Ovary (tissue), 9 donors: ENCODE data around the gene TPRG1L. TPM values are rescaled to one million over a fixed set of nuclear protein-coding genes. Genes with fewer than 3 reads are reported as not detected.
"Not testable (repeated sequence)": the region's sequence is repeated elsewhere in the genome, so short reads cannot be mapped to it uniquely, and the experiment has no call there.

Experiments used
- DNase-seq, 5 donors: peaks; one replicate each; pipeline ENCODE4 v3.0.0-alpha.2; 2019 to 2020
- H3K27ac ChIP-seq, 2 donors: fragments of 200-600 bp; one replicate each; pipeline versions ENCODE4 v1.5.1 to v1.8.0; 2019 to 2022
- H3K27me3 ChIP-seq: fragments of 200-600 bp; one replicate; pipeline ENCODE4 v1.8.0; 2022
- H3K36me3 ChIP-seq: fragments of 200-600 bp; sonication (generic); one replicate; pipeline ENCODE4 v1.5.1; 2019
- H3K4me1 ChIP-seq: one replicate; pipeline ENCODE4 v1.8.1; 2013; ENCODE audit warnings: mild to moderate bottlenecking, moderate library complexity; ENCODE audit not compliant: insufficient read depth
- H3K4me3 ChIP-seq: fragments of 200-600 bp; sonication (generic); one replicate; pipeline ENCODE4 v1.5.1; 2017
- H3K9me3 ChIP-seq, 2 donors: fragments of 200-600 bp in 1 of 2; sonication (generic) in 1 of 2; one replicate each; pipeline versions ENCODE4 v1.5.1 to v1.8.1; 2013 to 2019; ENCODE audit warnings: mild to moderate bottlenecking in 1 of 2, moderate library complexity in 1 of 2
- CTCF ChIP-seq, 3 donors: fragments of 450-650 bp in 2 of 3; fragments of 200-600 bp in 1 of 3; IDR thresholded peaks; one replicate each; pipeline versions ENCODE4 v1.5.1 to v1.8.0; 2016 to 2022; ENCODE audit warnings: antibody characterized with exemption in 3 of 3, mild to moderate bottlenecking in 1 of 3
- EP300 ChIP-seq: sonication (generic); formaldehyde crosslinking; IDR thresholded peaks from one replicate; pipeline ENCODE4 v1.6.1; 2017; ENCODE audit warnings: antibody characterized with exemption
- POLR2A ChIP-seq: fragments of 450-650 bp; IDR thresholded peaks from one replicate; pipeline ENCODE4 v1.6.1; 2017; ENCODE audit warnings: antibody characterized with exemption, mild to moderate bottlenecking, moderate library complexity
- WGBS, 3 donors: extraction: QIAGEN DNeasy Blood & Tissue Kit in 1 of 3; methylation state at CpG; one replicate each; pipeline versions ENCODE4 v1.1.5 to v1.1.7; 2013 to 2017; 5-methylcytosine and 5-hydroxymethylcytosine counted together
- intact Hi-C, 4 donors: fragments of 100-400 bp; cut with DNase I; formaldehyde crosslinking; loops; one replicate each; pipeline versions ENCODE4 v1.11.0 to v1.15.1; 2022 to 2023
- polyA plus RNA-seq, 2 donors: library from polyadenylated mRNA; stranded (reverse); fragments of 200-250 nt in 1 of 2; fragments of 350-450 nt in 1 of 2; fragmentation: Illumina TruSeq in 1 of 2; extraction: RNeasy Lipid Tissue Mini Kit (QIAGEN cat#74804) in 1 of 2; gene quantifications; one replicate each; pipeline ENCODE4 v1.2.3, GENCODE V29; 2013 to 2014
- total RNA-seq, 7 donors: library from RNA; depleted of rRNA in 2 of 7; stranded (reverse); fragments of >200 nt in 2 of 7; fragmentation: NEBNext Ultra II Directional in 3 of 7; extraction: Animal tissue kit (Norgen Biotek cat#: 25700) in 3 of 7; gene quantifications; one replicate each; pipeline versions ENCODE4 v1.1.0 to v1.2.4, GENCODE V29; 2016 to 2023
- donor health status: DM: no; HTN: no; CAD: no; lungs with moderate emphysema.
- donor health status: DM: no; HTN: no; CAD: no.
- donor health status: Bipolar disorder and iron deficiency.
- donor health status: DM: yes; HTN: yes; CAD: no.
- donor health status: DM: no; HTN: no; CAD: no.
- donor health status: DM: yes; HTN: yes; CAD: no.

Gene TPRG1L
- total and polyA plus RNA-seq, 9 donors = 25.3 to 71.5 (median 44.2) TPM

- no peak overlapping the region for H3K27ac ChIP-seq
- H3K4me3 ChIP-seq = no peak overlapping the region
- peaks cover 10% of the 10 kb centered on the region for H3K4me1 ChIP-seq
- no peak for DNase-seq
- H3K36me3 ChIP-seq = no peaks in the 10 kb centered on the region
- H3K27me3 ChIP-seq = no peaks in the 10 kb centered on the region
- 61 to 72% (median 70%) methylated on average over 12 of the region's 12 CpGs for WGBS, 3 donors
- no peak for TF ChIP-seq EP300
- TF ChIP-seq POLR2A = no peak
- no peak for TF ChIP-seq CTCF (IDR thresholded peaks at IDR 0.05)
- intact Hi-C loops = loop anchor here in 2 of 4 donors (2.0 to 10.0 kb wide), 2 partner anchors 130 to 436 kb away; no protein-coding TSS in a partner anchor
- H3K9me3 ChIP-seq = no peaks in the 10 kb centered on the region
Measured at GRCh38 chr1:3620708-3621107, 4.1 kb upstream of the TPRG1L start.

- not testable (repeated sequence) for DNase-seq, H3K27ac ChIP-seq, H3K27me3 ChIP-seq, H3K4me3 ChIP-seq, H3K36me3 ChIP-seq, H3K9me3 ChIP-seq
- peaks cover 11% of the 10 kb centered on the region for H3K4me1 ChIP-seq
- 24 to 27% (median 26%) methylated on average over 15 of the region's 15 CpGs for WGBS, 3 donors
- TF ChIP-seq CTCF (IDR thresholded peaks at IDR 0.05) = peak in 2 of 3 donors; percentile 30 to 31
- intact Hi-C loops = loop anchor here in 2 of 4 donors (2.0 to 10.0 kb wide), 2 partner anchors 130 to 436 kb away; no protein-coding TSS in a partner anchor
Measured at GRCh38 chr1:3621151-3621671, 3.6 kb upstream of the TPRG1L start.

GRCh38 chr1:3622102-3622501, 2.7 kb upstream of the TPRG1L start:
- peaks cover 11% of the 10 kb centered on the region for H3K4me1 ChIP-seq

GRCh38 chr1:3623441-3624199, 1.2 kb upstream of the TPRG1L start:
- Histone ChIP-seq H3K9me3 (no peaks in the 10 kb centered on the region), H3K27me3 (no peaks in the 10 kb centered on the region), H3K36me3 (no peaks in the 10 kb centered on the region), H3K4me1 (peaks cover 11% of the 10 kb centered on the region), H3K27ac (no peak overlapping the region), H3K4me3 (peak overlapping the region; percentile 94)
- TF ChIP-seq EP300 (no peak), POLR2A (no peak), CTCF (IDR thresholded peaks at IDR 0.05) (no peak)
- DNase-seq = no peak
- WGBS, 3 donors = 27 to 31% (median 27%) methylated on average over 23 of the region's 23 CpGs
- intact Hi-C loops = loop anchor here in 2 of 4 donors (2.0 to 10.0 kb wide), 2 partner anchors 133 to 439 kb away; no protein-coding TSS in a partner anchor

More at GRCh38 chr1:3622102-3622501, 2.7 kb upstream of the TPRG1L start:
- not testable (repeated sequence) for H3K27me3 ChIP-seq, H3K4me3 ChIP-seq, H3K36me3 ChIP-seq, H3K27ac ChIP-seq, H3K9me3 ChIP-seq, DNase-seq
- 81 to 87% (median 87%) methylated on average over 9 of the region's 9 CpGs for WGBS, 3 donors
- intact Hi-C loops = loop anchor here in 2 of 4 donors (2.0 to 10.0 kb wide), 2 partner anchors 131 to 437 kb away; no protein-coding TSS in a partner anchor
